ENCODE measurements around the gene RPRD1B. TPM values are rescaled to one million over a fixed set of nuclear protein-coding genes. Genes with fewer than 3 reads are reported as not detected.

Gene RPRD1B
- polyA plus RNA-seq, 4 donors = 9.2 to 34.7 (median 13.6) TPM

- DNase-seq = no peak
- no peaks in the 10 kb centered on the region for H3K27me3 ChIP-seq (ENCODE audit: control insufficient read depth in 3 of 3, insufficient read depth in 3 of 3, low read length in 3 of 3)
- no peak for FAIRE-seq
- 95 to 100% (median 100%) methylated on average over 1 of the region's 1 CpG for WGBS, 3 donors
- H3K27ac ChIP-seq (ENCODE audit: low read depth in 1 of 3, low read length in 2 of 3) = no peak overlapping the region
- H3K9me3 ChIP-seq (ENCODE audit: control insufficient read depth in 2 of 2, insufficient read depth in 1 of 2, low read depth in 1 of 2, low read length in 1 of 2) = no peaks in the 10 kb centered on the region
- H3K4me3 ChIP-seq (ENCODE audit: low read depth in 1 of 3, low read length in 3 of 3) = no peak overlapping the region
- peaks cover 0 to 14% (median 7%) of the 10 kb centered on the region in 3 donors for H3K4me1 ChIP-seq (ENCODE audit: control insufficient read depth in 3 of 3, insufficient read depth in 2 of 3, low read depth in 1 of 3, low read length in 2 of 3)
- no peaks in the 10 kb centered on the region for H3K36me3 ChIP-seq (ENCODE audit: control insufficient read depth in 3 of 3, insufficient read depth in 2 of 3, low read depth in 1 of 3, low read length in 3 of 3)
Observed at GRCh38 chr20:38115205-38115604, 81.7 kb downstream of the RPRD1B start.

- 74 to 81% (median 77%) methylated on average over 2 of the region's 2 CpGs for WGBS, 3 donors
- H3K36me3 ChIP-seq (ENCODE audit: control insufficient read depth in 3 of 3, insufficient read depth in 2 of 3, low read depth in 1 of 3, low read length in 3 of 3) = no peaks in the 10 kb centered on the region
- DNase-seq = no peak
- peaks cover 0 to 8% (median 3%) of the 10 kb centered on the region in 3 donors for H3K4me1 ChIP-seq (ENCODE audit: control insufficient read depth in 3 of 3, insufficient read depth in 2 of 3, low read depth in 1 of 3, low read length in 2 of 3)
- no peaks in the 10 kb centered on the region for H3K9me3 ChIP-seq (ENCODE audit: control insufficient read depth in 2 of 2, insufficient read depth in 1 of 2, low read depth in 1 of 2, low read length in 1 of 2)
- no peak overlapping the region for H3K4me3 ChIP-seq (ENCODE audit: low read depth in 1 of 3, low read length in 3 of 3)
- H3K27ac ChIP-seq (ENCODE audit: low read depth in 1 of 3, low read length in 2 of 3) = no peak overlapping the region
- H3K27me3 ChIP-seq (ENCODE audit: control insufficient read depth in 3 of 3, insufficient read depth in 3 of 3, low read length in 3 of 3) = no peaks in the 10 kb centered on the region
- no peak for FAIRE-seq
Observed at GRCh38 chr20:38115896-38116295, 82.3 kb downstream of the RPRD1B start.

GRCh38 chr20:38116409-38117165 is 83.0 kb downstream of the RPRD1B start:
- H3K9me3 ChIP-seq (ENCODE audit: control insufficient read depth in 2 of 2, insufficient read depth in 1 of 2, low read depth in 1 of 2, low read length in 1 of 2) = no peaks in the 10 kb centered on the region
- peaks cover 0 to 6% (median 2%) of the 10 kb centered on the region in 3 donors for H3K4me1 ChIP-seq (ENCODE audit: control insufficient read depth in 3 of 3, insufficient read depth in 2 of 3, low read depth in 1 of 3, low read length in 2 of 3)
- no peak overlapping the region for H3K4me3 ChIP-seq (ENCODE audit: low read depth in 1 of 3, low read length in 3 of 3)
- WGBS, 3 donors = 58 to 74% (median 64%) methylated on average over 3 of the region's 3 CpGs
- H3K27me3 ChIP-seq (ENCODE audit: control insufficient read depth in 3 of 3, insufficient read depth in 3 of 3, low read length in 3 of 3) = no peaks in the 10 kb centered on the region
- no peak for DNase-seq
- no peak for FAIRE-seq
- no peak overlapping the region for H3K27ac ChIP-seq (ENCODE audit: low read depth in 1 of 3, low read length in 2 of 3)
- H3K36me3 ChIP-seq (ENCODE audit: control insufficient read depth in 3 of 3, insufficient read depth in 2 of 3, low read depth in 1 of 3, low read length in 3 of 3) = no peaks in the 10 kb centered on the region

- H3K27ac ChIP-seq (ENCODE audit: low read depth in 1 of 3, low read length in 2 of 3) = no peak overlapping the region
- DNase-seq (no peak), FAIRE-seq (no peak)
- H3K9me3 ChIP-seq (ENCODE audit: control insufficient read depth in 2 of 2, insufficient read depth in 1 of 2, low read depth in 1 of 2, low read length in 1 of 2) = no peaks in the 10 kb centered on the region
- H3K4me1 ChIP-seq (ENCODE audit: control insufficient read depth in 3 of 3, insufficient read depth in 2 of 3, low read depth in 1 of 3, low read length in 2 of 3) = peaks cover 0 to 6% (median 2%) of the 10 kb centered on the region in 3 donors
- H3K4me3 ChIP-seq (ENCODE audit: low read depth in 1 of 3, low read length in 3 of 3) = no peak overlapping the region
- no peaks in the 10 kb centered on the region for H3K27me3 ChIP-seq (ENCODE audit: control insufficient read depth in 3 of 3, insufficient read depth in 3 of 3, low read length in 3 of 3)
- no peaks in the 10 kb centered on the region for H3K36me3 ChIP-seq (ENCODE audit: control insufficient read depth in 3 of 3, insufficient read depth in 2 of 3, low read depth in 1 of 3, low read length in 3 of 3)
- WGBS, 3 donors = 83 to 92% (median 91%) methylated on average over 2 of the region's 2 CpGs
Observed at GRCh38 chr20:38117205-38117604, 83.7 kb downstream of the RPRD1B start.

GRCh38 chr20:38117635-38118034 is 84.1 kb downstream of the RPRD1B start:
- WGBS, 3 donors = 85 to 92% (median 89%) methylated on average over 3 of the region's 3 CpGs
- Histone ChIP-seq H3K4me1 (ENCODE audit: control insufficient read depth in 3 of 3, insufficient read depth in 2 of 3, low read depth in 1 of 3, low read length in 2 of 3) (peaks cover 0 to 6% (median 2%) of the 10 kb centered on the region in 3 donors), H3K27ac (ENCODE audit: low read depth in 1 of 3, low read length in 2 of 3) (no peak overlapping the region), H3K9me3 (ENCODE audit: control insufficient read depth in 2 of 2, insufficient read depth in 1 of 2, low read depth in 1 of 2, low read length in 1 of 2) (no peaks in the 10 kb centered on the region), H3K36me3 (ENCODE audit: control insufficient read depth in 3 of 3, insufficient read depth in 2 of 3, low read depth in 1 of 3, low read length in 3 of 3) (no peaks in the 10 kb centered on the region), H3K27me3 (ENCODE audit: control insufficient read depth in 3 of 3, insufficient read depth in 3 of 3, low read length in 3 of 3) (no peaks in the 10 kb centered on the region), H3K4me3 (ENCODE audit: low read depth in 1 of 3, low read length in 3 of 3) (no peak overlapping the region)
- DNase-seq (no peak), FAIRE-seq (no peak)

GRCh38 chr20:38119446-38119845 is 85.9 kb downstream of the RPRD1B start:
- Histone ChIP-seq H3K27ac (ENCODE audit: low read depth in 1 of 3, low read length in 2 of 3) (no peak overlapping the region), H3K9me3 (ENCODE audit: control insufficient read depth in 2 of 2, insufficient read depth in 1 of 2, low read depth in 1 of 2, low read length in 1 of 2) (no peaks in the 10 kb centered on the region), H3K36me3 (ENCODE audit: control insufficient read depth in 3 of 3, insufficient read depth in 2 of 3, low read depth in 1 of 3, low read length in 3 of 3) (no peaks in the 10 kb centered on the region), H3K4me1 (ENCODE audit: control insufficient read depth in 3 of 3, insufficient read depth in 2 of 3, low read depth in 1 of 3, low read length in 2 of 3) (peaks cover 0 to 7% (median 6%) of the 10 kb centered on the region in 3 donors), H3K4me3 (ENCODE audit: low read depth in 1 of 3, low read length in 3 of 3) (no peak overlapping the region), H3K27me3 (ENCODE audit: control insufficient read depth in 3 of 3, insufficient read depth in 3 of 3, low read length in 3 of 3) (no peaks in the 10 kb centered on the region)
- DNase-seq (no peak), FAIRE-seq (no peak)
- 78 to 85% (median 81%) methylated on average over 6 of the region's 6 CpGs for WGBS, 3 donors

GRCh38 chr20:38120625-38120988 is 87.1 kb downstream of the RPRD1B start:
- no peaks in the 10 kb centered on the region for H3K27me3 ChIP-seq (ENCODE audit: control insufficient read depth in 3 of 3, insufficient read depth in 3 of 3, low read length in 3 of 3)
- H3K9me3 ChIP-seq (ENCODE audit: control insufficient read depth in 2 of 2, insufficient read depth in 1 of 2, low read depth in 1 of 2, low read length in 1 of 2) = no peaks in the 10 kb centered on the region
- peaks cover 0 to 10% (median 8%) of the 10 kb centered on the region in 3 donors for H3K4me1 ChIP-seq (ENCODE audit: control insufficient read depth in 3 of 3, insufficient read depth in 2 of 3, low read depth in 1 of 3, low read length in 2 of 3)
- no peak for FAIRE-seq
- no peak overlapping the region for H3K27ac ChIP-seq (ENCODE audit: low read depth in 1 of 3, low read length in 2 of 3)
- DNase-seq = no peak
- 95 to 99% (median 97%) methylated on average over 4 of the region's 4 CpGs for WGBS, 3 donors
- no peak overlapping the region for H3K4me3 ChIP-seq (ENCODE audit: low read depth in 1 of 3, low read length in 3 of 3)
- H3K36me3 ChIP-seq (ENCODE audit: control insufficient read depth in 3 of 3, insufficient read depth in 2 of 3, low read depth in 1 of 3, low read length in 3 of 3) = no peaks in the 10 kb centered on the region

- WGBS, 3 donors = 86 to 94% (median 87%) methylated on average over 4 of the region's 4 CpGs
- Histone ChIP-seq H3K4me1 (ENCODE audit: control insufficient read depth in 3 of 3, insufficient read depth in 2 of 3, low read depth in 1 of 3, low read length in 2 of 3) (peaks cover 0 to 15% (median 12%) of the 10 kb centered on the region in 3 donors), H3K27ac (ENCODE audit: low read depth in 1 of 3, low read length in 2 of 3) (no peak overlapping the region), H3K4me3 (ENCODE audit: low read depth in 1 of 3, low read length in 3 of 3) (no peak overlapping the region), H3K27me3 (ENCODE audit: control insufficient read depth in 3 of 3, insufficient read depth in 3 of 3, low read length in 3 of 3) (no peaks in the 10 kb centered on the region), H3K9me3 (ENCODE audit: control insufficient read depth in 2 of 2, insufficient read depth in 1 of 2, low read depth in 1 of 2, low read length in 1 of 2) (no peaks in the 10 kb centered on the region), H3K36me3 (ENCODE audit: control insufficient read depth in 3 of 3, insufficient read depth in 2 of 3, low read depth in 1 of 3, low read length in 3 of 3) (peaks cover 0 to 3% (median 0%) of the 10 kb centered on the region in 3 donors)
- FAIRE-seq = no peak
- no peak for DNase-seq
Observed at GRCh38 chr20:38121741-38122140, 88.2 kb downstream of the RPRD1B start.

All from small intestine (tissue), 7 donors.